ENCODE data around the gene GAREM1. TPM values are rescaled to one million over a fixed set of nuclear protein-coding genes. Genes with fewer than 3 reads are reported as not detected.
A peak's percentile ranks its signal among the peaks of the same experiment; 100 is the strongest.

GAREM1 gene
- total and polyA plus RNA-seq, 9 of the 15 experiments (the other 6 are each of a cell fraction or from before 2014, with no cell fraction given), result 0.03 to 0.33 (median 0.07) TPM; not detected in 1

- TF ChIP-seq REST (IDR thresholded peaks at IDR 0.05; ENCODE audit: borderline replicate concordance), result peak; percentile 46; the same call in 1 of the 2 replicates
- no peak for TF ChIP-seq REST (CRISPR knock-in tag; IDR thresholded peaks at IDR 0.05; ENCODE audit: low read depth)
- no peak for TF ChIP-seq ESRRB (CRISPR knock-in tag; IDR thresholded peaks at IDR 0.05; ENCODE audit: borderline replicate concordance)
- TF ChIP-seq ID3 (CRISPR knock-in tag; IDR thresholded peaks at IDR 0.05), result no peak
- no peak for TF ChIP-seq ID3 (tag; IDR thresholded peaks at IDR 0.05)
- no peak for TF ChIP-seq SNRNP70 (optimal IDR thresholded peaks at IDR 0.05; ENCODE audit: low read depth, low read length)
- no peak for TF ChIP-seq ZNF589 (CRISPR knock-in tag; IDR thresholded peaks at IDR 0.05; ENCODE audit: low read depth)
- no peak for TF ChIP-seq ZBTB7A (IDR thresholded peaks at IDR 0.05; ENCODE audit: borderline replicate concordance, control insufficient read depth, low read depth, low read length)
- no peak for TF ChIP-seq NR2C2 (CRISPR knock-in tag; IDR thresholded peaks at IDR 0.05)
- no peak for TF ChIP-seq NR2C2 (tag; IDR thresholded peaks at IDR 0.05)
- TF ChIP-seq RBFOX2 (IDR thresholded peaks at IDR 0.05; ENCODE audit: low read depth, low read length), result peak; percentile 53
- no peak for TF ChIP-seq KAT8 (IDR thresholded peaks at IDR 0.05; ENCODE audit: low read depth)
- no peak for TF ChIP-seq MYNN (IDR thresholded peaks at IDR 0.05)
- no peak for TF ChIP-seq MYNN (CRISPR knock-in tag; IDR thresholded peaks at IDR 0.05)
- TF ChIP-seq U2AF2 (optimal IDR thresholded peaks at IDR 0.05; ENCODE audit: low read depth, low read length), result no peak
- TF ChIP-seq, protein P1, sequence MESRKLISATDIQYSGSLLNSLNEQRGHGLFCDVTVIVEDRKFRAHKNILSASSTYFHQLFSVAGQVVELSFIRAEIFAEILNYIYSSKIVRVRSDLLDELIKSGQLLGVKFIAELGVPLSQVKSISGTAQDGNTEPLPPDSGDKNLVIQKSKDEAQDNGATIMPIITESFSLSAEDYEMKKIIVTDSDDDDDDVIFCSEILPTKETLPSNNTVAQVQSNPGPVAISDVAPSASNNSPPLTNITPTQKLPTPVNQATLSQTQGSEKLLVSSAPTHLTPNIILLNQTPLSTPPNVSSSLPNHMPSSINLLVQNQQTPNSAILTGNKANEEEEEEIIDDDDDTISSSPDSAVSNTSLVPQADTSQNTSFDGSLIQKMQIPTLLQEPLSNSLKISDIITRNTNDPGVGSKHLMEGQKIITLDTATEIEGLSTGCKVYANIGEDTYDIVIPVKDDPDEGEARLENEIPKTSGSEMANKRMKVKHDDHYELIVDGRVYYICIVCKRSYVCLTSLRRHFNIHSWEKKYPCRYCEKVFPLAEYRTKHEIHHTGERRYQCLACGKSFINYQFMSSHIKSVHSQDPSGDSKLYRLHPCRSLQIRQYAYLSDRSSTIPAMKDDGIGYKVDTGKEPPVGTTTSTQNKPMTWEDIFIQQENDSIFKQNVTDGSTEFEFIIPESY (CRISPR knock-in tag; IDR thresholded peaks at IDR 0.05), result no peak
Observed at GRCh38 chr18:32470714-32471633, at the start of gene GAREM1 (continued).
